ENCODE measurements around the gene ARL4D. TPM values are rescaled to one million over a fixed set of nuclear protein-coding genes. Genes with fewer than 3 reads are reported as not detected.
"Not testable (repeated sequence)": the region's sequence is repeated elsewhere in the genome, so short reads cannot be mapped to it uniquely, and the experiment has no call there.

ARL4D gene
- total RNA-seq, 2 donors from 2014 or later: 11.8 to 12.8 TPM

GRCh38 chr17:43416998-43417890 is 18.5 kb downstream of the ARL4D start:
- intact Hi-C loops (cut with DNase I): no loop called here
- peak; percentile 85 for DNase-seq
- peak; percentile 91 to 95 for ATAC-seq

- ATAC-seq (peak; percentile 73 to 96), DNase-seq (peak; percentile 69)
- intact Hi-C loops (cut with DNase I): no loop called here
Observed at GRCh38 chr17:43418441-43419374, 19.9 kb downstream of the ARL4D start.

DNA sequence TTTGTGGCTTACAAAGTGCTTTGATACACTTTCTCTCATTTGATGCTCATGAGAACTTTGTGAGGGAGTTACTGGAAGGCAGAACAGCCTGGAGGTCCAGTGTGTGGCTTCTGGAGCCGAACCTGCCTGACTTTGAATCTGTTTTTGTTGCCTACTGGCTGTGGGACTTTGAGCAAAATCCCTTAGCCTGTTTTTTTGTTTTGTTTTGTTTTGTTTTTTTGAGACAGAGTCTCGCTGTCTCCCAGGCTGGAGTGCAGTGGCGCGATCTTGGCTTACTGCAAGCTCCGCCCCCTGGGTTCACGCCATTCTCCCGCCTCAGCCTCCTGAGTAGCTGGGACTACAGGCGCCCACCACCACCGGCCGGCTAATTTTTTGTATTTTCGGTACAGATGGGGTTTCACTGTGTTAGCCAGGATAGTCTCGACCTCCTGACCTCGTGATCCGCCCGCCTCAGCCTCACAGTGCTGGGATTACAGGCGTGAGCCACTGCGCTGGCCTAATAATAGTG is 20.6 kb downstream of the ARL4D start:
- intact Hi-C loops (cut with DNase I); ATAC-seq; DNase-seq: not testable (repeated sequence)

DNA sequence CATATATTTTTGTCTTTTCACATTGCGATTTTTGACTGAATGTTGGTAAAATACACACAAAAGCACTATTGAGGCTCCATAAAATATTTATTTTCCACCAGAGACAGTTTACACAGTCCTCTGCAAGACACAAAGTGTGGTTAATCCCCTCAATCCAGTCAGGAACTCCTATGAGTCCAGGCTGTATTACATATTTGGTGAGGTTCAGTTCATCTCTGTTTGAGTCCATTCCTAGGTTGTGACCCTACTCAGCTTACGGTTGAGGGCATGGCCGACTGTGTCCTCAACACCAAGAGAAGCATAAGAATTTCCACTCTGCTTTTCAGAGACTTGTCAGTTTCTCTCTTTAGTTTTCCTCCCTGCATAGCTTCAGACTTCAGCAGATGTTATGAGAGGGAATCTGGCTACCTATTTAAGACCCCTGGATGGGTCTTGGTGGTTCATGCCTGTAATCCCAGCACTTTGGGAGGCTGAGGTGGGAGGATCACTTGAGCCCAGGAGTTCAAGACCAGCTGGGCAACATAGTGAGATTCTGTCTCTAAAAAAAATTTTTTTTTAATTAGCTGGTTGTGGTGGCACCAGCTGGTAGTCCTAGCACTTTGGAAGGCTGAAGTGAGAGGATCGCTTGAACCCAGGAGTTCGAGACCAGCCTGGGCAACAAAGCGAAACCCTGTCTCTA is 25.1 kb downstream of the ARL4D start:
- ATAC-seq (no peak), DNase-seq (no peak)
- intact Hi-C loops (cut with DNase I): no loop called here

DNA sequence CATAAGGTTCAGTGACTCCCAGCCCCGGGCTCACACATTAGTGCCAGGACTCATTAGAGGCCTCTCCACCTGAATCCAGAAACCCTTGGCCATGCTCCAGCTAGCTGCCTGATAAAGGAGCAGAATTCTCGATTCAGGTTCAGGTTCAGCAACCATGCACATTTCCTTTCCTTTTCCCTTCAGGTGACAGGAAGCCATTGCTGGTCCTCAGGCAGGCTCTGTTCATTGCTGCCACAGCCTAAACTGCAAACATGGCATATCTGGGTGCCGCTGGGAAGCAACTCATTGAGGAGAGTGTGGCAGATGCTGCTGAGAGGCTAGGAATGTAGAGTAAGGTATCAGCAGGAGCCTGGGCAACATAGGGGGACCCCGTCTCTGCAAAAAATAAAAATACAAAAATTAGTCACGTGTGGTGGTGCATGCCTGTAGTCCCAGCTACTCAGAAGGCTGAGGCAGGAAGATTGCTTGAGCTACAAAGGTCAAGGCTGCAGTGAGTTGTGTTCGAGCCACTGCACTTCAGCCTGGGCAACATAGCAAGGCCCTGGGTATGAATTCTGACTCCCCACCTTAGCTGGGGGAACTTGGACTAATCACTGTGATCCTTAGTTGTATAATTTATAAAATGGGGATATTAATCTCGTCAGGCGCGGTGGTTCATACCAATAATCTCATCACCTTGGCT is 28.7 kb downstream of the ARL4D start:
- intact Hi-C loops (cut with DNase I): no loop called here
- DNase-seq (no peak), ATAC-seq (no peak)

DNA sequence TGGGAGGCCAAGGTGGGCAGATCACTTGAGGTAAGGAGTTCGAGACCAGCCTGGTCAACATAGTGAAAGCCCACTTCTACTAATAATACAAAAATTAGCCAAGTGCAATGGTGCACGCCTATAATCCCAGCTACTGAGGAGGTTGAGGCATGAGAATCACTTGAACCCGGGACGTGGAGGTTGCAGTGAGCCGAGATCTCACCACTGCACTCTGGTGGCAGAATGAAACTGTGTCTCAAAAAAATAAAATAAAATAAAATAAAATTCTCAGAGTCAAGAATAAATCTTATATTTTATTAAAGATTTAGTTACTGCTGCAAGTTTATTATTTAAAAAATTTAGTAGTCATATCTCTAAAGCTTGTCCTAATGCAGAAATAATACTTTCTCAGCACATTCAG is 29.7 kb downstream of the ARL4D start:
- DNase-seq (no peak), ATAC-seq (no peak)
- intact Hi-C loops (cut with DNase I): no loop called here

DNA sequence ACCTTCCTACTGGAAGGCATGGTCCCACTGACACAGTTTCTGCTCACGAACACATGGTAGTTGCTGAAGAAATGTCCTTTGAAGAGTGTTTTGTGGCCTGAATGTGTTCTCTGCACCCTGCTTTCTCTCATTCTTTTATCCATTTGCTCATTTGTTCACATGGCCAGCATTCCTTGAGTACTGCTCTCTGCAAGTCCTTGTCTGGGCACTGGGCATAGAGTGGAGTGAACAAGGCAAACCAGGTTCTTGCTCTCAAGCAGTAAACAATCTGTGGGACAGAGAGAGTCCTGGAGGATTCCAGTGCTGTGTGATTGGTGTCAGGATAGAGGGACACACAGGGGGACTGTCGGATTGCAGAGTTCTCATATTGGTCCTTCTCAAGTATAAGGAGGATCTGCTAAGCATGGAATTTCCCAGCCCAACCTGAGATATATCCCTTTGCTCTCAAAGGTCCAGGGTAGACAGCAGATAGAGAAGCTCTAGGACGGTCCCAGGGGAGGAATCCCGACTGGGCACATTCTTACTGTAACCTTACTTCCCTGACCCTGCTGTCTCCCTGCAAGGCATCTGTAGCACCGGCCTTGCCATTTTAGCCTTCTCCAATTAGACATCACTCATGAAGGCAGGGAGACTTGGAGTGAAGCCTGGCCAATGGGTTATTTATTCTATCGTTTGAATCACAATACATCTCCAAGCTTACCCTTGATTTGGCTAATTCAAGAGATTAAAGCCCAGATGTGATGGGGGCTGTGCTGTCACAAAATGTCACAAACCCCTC is 32.3 kb downstream of the ARL4D start:
- ATAC-seq (no peak), DNase-seq (no peak)
- intact Hi-C loops (cut with DNase I): no loop called here

DNA sequence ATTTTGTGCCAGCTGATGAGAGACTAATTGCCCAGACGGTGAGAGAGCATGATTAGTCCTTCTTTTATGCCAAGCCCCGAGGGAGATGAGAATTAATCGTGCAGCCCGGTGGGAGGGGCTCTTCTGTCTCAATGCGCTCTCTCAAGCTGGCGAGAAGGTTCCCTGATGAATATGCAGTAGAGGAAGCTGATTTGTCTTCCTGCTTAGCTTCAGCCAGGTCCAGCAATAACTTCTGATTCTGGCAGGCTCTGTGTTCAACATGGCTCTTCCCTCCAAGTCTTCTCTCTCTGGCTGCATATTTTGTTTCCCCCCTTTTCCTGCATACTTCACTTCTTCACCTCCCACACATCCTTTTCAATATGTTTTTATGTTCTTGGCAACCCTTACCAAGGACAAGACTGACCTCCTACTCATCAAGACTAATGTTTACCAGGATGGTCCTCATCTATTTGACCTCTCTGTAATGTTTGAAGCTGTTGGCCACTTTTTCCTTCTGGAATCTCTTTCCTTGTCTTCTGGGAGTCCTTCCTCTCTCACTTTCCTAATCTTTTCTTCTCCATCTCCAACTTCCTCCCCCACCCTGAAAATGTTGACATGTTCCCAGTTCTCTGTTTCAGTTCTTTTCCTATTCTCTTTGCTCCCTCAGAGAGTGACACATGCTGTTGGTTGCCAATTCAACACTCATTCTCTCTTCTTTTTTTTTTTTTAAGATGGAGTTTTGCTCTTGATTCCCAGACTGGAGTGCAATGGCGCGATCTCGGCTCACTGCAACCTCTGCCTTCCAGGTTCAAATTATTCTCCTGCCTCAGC is 33.1 kb downstream of the ARL4D start:
- intact Hi-C loops (cut with DNase I): no loop called here
- peak; percentile 51 for DNase-seq
- ATAC-seq: peak; percentile 64 to 86

DNA sequence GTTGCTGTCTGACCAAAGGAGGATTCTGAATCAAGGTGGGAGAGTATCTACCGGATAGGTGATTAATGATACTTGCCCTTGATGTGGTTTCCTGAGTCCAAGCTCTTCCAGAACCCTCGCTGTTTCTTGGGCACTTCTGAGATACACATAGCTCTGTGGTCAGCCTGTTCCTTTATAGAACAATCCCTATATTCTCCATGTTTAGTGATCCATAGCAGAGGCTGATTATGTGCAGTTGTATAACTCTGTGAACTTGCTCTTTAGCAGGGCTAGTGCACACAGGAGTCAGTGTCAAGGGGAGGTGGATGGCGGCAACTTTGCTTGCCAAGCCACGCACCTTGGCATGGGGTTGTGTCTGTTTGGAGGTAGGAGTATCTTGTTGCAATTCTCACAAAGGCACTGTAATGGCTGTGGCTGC is 36.1 kb downstream of the ARL4D start:
- no peak for DNase-seq
- no peak for ATAC-seq
- intact Hi-C loops (cut with DNase I): no loop called here

DNA sequence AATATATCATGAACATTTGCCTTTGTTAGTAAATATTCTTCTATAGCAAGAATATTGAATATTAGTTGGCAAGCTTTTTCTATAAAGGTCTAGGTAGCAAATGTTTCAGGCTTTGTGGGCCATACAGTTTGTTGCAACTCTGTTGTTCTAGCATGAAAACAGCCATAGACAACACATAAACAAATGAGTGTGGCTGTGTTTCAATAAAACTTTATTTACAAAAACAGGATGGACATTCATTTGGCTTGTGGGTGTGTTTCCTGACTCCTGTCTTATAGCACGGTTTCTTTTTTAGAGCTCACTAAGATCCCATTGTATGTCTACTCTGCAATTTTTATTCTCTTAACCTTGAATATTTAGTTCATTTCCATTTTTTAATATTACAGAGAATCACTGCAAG is 39.0 kb downstream of the ARL4D start:
- no peak for DNase-seq
- no peak for ATAC-seq
- intact Hi-C loops (cut with DNase I): no loop called here

GRCh38 chr17:43438626-43439025 is 39.8 kb downstream of the ARL4D start:
- DNase-seq (no peak), ATAC-seq (no peak)
- intact Hi-C loops (cut with DNase I): no loop called here

- ATAC-seq: no peak
- intact Hi-C loops (cut with DNase I): no loop called here
- no peak for DNase-seq
Observed at GRCh38 chr17:43439041-43439440, 40.2 kb downstream of the ARL4D start.

DNA sequence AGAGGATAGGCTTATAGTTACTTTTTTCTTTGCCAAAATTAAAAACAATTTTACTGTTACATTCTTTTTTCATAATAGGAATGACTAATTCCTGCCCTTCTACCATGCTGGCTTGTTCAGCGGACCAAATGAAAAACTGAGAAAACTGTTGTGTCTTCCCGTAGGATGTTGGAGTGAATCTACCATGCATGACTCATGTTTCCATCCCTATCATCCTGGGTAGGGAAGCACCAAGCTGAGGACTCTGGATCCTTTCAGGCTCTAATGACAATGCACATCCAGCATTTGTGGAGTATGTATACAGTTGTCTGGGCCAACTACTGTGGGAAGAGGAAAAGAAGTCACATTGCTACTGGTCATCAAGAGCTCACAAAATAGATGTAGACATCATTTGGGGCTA is 43.9 kb downstream of the ARL4D start:
- peak in 1 of 2 donors; percentile 62 for ATAC-seq
- no peak for DNase-seq
- intact Hi-C loops (cut with DNase I): no loop called here

DNA sequence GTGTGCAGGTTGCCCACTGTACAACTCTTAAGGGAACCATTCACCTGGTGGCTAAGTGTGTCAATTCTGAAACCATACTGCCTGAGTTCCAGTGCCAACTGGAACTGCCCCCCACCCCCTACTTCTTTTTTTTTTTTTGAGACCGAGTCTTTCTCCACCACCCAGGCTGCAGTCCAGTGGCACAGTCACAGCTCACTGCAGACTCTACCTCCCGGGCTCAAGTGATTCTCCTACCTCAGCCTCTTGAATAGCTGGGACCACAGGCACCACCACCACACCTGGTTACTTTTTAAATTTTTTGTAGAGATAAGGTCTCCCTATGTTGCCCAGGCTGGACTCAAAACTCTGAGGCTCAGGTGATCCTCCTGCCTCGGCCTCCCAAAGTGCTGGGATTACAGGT is 44.6 kb downstream of the ARL4D start:
- DNase-seq: no peak
- intact Hi-C loops (cut with DNase I): no loop called here
- ATAC-seq: no peak

- no peak for ATAC-seq
Observed at GRCh38 chr17:43444223-43445008, 45.6 kb downstream of the ARL4D start.

DNA sequence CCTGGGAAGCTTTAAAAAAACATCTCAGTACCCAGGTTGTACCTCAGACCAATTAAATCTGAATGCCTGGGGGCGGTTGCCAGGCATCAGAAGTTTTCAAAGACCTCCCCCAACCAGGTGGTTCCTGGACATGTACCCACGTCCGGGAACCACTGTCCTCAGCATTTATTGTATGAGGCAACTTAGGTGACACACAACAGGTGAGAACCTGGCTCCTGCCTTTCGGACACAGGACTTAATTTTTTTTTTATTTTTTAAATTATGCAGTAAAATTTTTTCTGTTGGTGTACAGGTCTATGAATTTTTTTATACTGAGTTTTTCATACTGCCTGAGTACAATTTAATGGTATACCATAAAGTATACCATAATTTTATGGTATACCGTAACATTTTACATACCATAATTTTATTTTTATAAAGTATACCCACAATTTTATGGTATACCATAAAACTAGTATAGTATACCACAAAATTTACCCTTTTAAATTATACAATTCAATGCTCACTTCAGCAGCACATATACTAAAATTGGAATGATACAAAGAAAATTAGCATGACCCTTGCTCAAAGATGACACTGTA is 46.3 kb downstream of the ARL4D start:
- no peak for ATAC-seq
- intact Hi-C loops (cut with DNase I): no loop called here

More at GRCh38 chr17:43444223-43445008, 45.6 kb downstream of the ARL4D start:
- no peak for DNase-seq
- intact Hi-C loops (cut with DNase I): no loop called here

More for the DNA sequence above, 46.3 kb downstream of the ARL4D start:
- no peak for DNase-seq

Measured in left cardiac atrium (tissue), 4 donors.